ENCODE data around the gene SCYL1. TPM values are rescaled to one million over a fixed set of nuclear protein-coding genes. Genes with fewer than 3 reads are reported as not detected.

Gene SCYL1
- total RNA-seq, 1 donor from 2014 or later = 81.2 TPM

- TF ChIP-seq CTCF (conservative IDR thresholded peaks at IDR 0.05; ENCODE audit: low read depth, low read length) = no peak
- DNase-seq (ENCODE audit: low read depth) = no peak
- peak overlapping the region; percentile 39 for H3K4me3 ChIP-seq (ENCODE audit: low read depth, low read length)
These were observed 28.4 kb upstream of the SCYL1 start for GRCh38 chr11:65496304-65497140.

GRCh38 chr11:65497141-65498041, 27.5 kb upstream of the SCYL1 start:
- H3K4me3 ChIP-seq (ENCODE audit: low read depth, low read length) = peak overlapping the region; percentile 97
- TF ChIP-seq CTCF (conservative IDR thresholded peaks at IDR 0.05; ENCODE audit: low read depth, low read length) = no peak
- DNase-seq (ENCODE audit: low read depth) = no peak

GRCh38 chr11:65498042-65498726, 26.7 kb upstream of the SCYL1 start:
- TF ChIP-seq CTCF (conservative IDR thresholded peaks at IDR 0.05; ENCODE audit: low read depth, low read length) = no peak
- no peak for DNase-seq (ENCODE audit: low read depth)
- peak overlapping the region; percentile 97 for H3K4me3 ChIP-seq (ENCODE audit: low read depth, low read length)

- DNase-seq (ENCODE audit: low read depth) = no peak
- peak overlapping the region; percentile 97 for H3K4me3 ChIP-seq (ENCODE audit: low read depth, low read length)
- TF ChIP-seq CTCF (conservative IDR thresholded peaks at IDR 0.05; ENCODE audit: low read depth, low read length) = no peak
These were observed 26.2 kb upstream of the SCYL1 start for GRCh38 chr11:65498727-65498976.

- no peak for TF ChIP-seq CTCF (conservative IDR thresholded peaks at IDR 0.05; ENCODE audit: low read depth, low read length)
- peak within 1 kb of the TSS; percentile 97 for H3K4me3 ChIP-seq (ENCODE audit: low read depth, low read length)
- no peak for DNase-seq (ENCODE audit: low read depth)
These were observed 25.7 kb upstream of the SCYL1 start, which contains the start of gene MALAT1 for GRCh38 chr11:65498977-65499712. TSS of gene MALAT1 (plus strand) at chr11:65499045.

- no peak for DNase-seq (ENCODE audit: low read depth)
- TF ChIP-seq CTCF (conservative IDR thresholded peaks at IDR 0.05; ENCODE audit: low read depth, low read length) = no peak
- H3K4me3 ChIP-seq (ENCODE audit: low read depth, low read length) = peak overlapping the region; percentile 97
These were observed 25.0 kb upstream of the SCYL1 start for GRCh38 chr11:65499713-65500386.
